ENCODE measurements around the gene UCK2. TPM values are rescaled to one million over a fixed set of nuclear protein-coding genes. Genes with fewer than 3 reads are reported as not detected.

Gene UCK2
- total RNA-seq, 6 experiments from 2014 or later = 42.5 to 60.0 (median 52.1) TPM

DNA sequence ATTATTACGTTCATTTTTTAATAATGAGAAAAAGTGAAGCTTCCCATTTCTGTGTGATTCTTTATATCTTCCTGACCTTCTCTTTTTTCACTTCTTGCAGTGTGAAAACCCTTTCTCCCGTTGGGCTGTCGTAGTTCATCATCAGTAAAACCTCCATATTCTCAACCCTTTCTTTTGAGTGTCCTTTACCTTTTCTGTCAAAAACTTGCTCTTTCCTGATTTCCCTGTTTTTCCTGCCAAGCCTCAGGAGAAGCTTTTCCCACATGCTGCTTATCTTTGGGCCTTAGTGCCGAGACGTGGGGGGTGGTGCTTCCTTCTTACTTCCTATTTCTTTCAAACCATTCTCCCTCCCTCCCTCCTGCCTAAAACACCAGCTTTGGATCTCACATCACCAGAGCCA lies 46.1 kb downstream of the UCK2 start:
- Mint-ChIP-seq H3K4me3 (no peak overlapping the region), H3K27ac (no peak overlapping the region), H3K4me1 (ENCODE audit: low read depth) (peaks cover 15% of the 10 kb centered on the region), H3K9me3 (no peaks in the 10 kb centered on the region; the same call in 1 of the 2 replicates), H3K27me3 (ENCODE audit: insufficient read depth) (no peaks in the 10 kb centered on the region), H3K36me3 (ENCODE audit: low read depth) (peaks cover 32% of the 10 kb centered on the region)
- DNase-seq = no peak
- TF ChIP-seq, protein P1, sequence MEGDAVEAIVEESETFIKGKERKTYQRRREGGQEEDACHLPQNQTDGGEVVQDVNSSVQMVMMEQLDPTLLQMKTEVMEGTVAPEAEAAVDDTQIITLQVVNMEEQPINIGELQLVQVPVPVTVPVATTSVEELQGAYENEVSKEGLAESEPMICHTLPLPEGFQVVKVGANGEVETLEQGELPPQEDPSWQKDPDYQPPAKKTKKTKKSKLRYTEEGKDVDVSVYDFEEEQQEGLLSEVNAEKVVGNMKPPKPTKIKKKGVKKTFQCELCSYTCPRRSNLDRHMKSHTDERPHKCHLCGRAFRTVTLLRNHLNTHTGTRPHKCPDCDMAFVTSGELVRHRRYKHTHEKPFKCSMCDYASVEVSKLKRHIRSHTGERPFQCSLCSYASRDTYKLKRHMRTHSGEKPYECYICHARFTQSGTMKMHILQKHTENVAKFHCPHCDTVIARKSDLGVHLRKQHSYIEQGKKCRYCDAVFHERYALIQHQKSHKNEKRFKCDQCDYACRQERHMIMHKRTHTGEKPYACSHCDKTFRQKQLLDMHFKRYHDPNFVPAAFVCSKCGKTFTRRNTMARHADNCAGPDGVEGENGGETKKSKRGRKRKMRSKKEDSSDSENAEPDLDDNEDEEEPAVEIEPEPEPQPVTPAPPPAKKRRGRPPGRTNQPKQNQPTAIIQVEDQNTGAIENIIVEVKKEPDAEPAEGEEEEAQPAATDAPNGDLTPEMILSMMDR (IDR thresholded peaks at IDR 0.05) = no peak

DNA sequence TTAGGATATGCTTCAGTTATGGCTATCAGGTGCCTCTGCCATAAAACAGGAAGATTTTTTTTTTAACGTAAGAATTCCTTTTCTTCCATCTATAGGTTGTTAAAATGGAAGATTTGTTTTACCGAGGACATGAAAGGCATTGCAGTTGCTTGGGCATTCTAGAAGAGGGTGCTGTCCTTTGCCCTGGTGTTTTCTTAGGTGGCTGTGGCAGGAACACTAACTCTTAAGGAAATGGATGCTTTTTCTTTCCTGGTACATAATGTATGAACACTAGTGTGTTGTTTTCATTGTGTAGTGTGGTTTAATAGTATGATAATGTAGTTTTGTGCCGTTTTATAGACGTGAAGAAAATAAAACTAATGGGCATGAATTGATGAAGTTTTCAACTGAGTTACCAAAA lies 47.2 kb downstream of the UCK2 start:
- Mint-ChIP-seq H3K4me3 (no peak overlapping the region), H3K27ac (no peak overlapping the region), H3K27me3 (ENCODE audit: insufficient read depth) (no peaks in the 10 kb centered on the region), H3K4me1 (ENCODE audit: low read depth) (peaks cover 10% of the 10 kb centered on the region), H3K9me3 (no peaks in the 10 kb centered on the region; the same call in 1 of the 2 replicates), H3K36me3 (ENCODE audit: low read depth) (peaks cover 37% of the 10 kb centered on the region)
- no peak for DNase-seq
- TF ChIP-seq, protein P1 (IDR thresholded peaks at IDR 0.05) = no peak

DNA sequence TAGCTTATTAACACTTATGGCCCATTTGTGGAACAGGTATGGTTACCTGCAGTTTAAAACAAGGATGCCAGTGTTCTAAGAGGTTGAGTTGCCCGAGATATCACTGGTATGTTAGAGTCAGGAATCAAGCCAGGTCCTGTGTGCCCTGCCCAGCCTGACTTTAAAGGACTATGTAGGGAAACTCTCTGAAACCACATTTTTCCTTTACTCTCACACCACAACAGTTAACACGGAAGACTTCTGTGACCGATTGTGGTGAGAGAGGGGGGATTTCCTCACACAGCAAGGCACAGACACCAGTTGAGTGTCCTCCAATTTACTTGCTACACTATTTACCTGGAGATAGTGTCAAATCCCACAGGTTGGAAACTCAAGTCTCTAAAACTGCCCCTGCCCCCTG lies 47.8 kb downstream of the UCK2 start:
- Mint-ChIP-seq H3K4me3 (no peak overlapping the region), H3K4me1 (ENCODE audit: low read depth) (peaks cover 10% of the 10 kb centered on the region), H3K36me3 (ENCODE audit: low read depth) (peaks cover 37% of the 10 kb centered on the region), H3K9me3 (no peaks in the 10 kb centered on the region; the same call in 1 of the 2 replicates), H3K27me3 (ENCODE audit: insufficient read depth) (no peaks in the 10 kb centered on the region), H3K27ac (no peak overlapping the region)
- DNase-seq = no peak
- TF ChIP-seq, protein P1 (IDR thresholded peaks at IDR 0.05) = no peak

DNA sequence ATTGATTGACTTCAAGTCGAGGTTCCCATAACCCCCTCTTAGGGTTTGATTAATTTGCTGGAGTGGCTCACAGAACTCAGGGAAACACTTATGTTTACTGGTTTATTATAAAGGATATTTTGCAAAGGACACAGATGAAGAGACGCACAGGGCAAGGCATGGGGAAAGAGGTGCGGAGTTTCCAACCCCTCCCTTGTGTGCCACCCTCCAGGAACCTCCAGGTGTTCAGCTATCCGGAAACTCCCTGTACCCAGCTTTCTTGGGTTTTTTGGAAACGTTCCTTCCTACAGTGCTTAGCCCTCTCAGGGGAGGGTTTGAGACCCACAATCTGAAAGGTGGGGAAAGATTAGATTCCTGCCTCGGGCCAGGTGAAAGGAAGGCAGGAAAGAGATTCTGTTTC lies 48.2 kb downstream of the UCK2 start:
- DNase-seq = no peak
- H3K4me3 Mint-ChIP-seq = no peak overlapping the region
- H3K9me3 Mint-ChIP-seq = no peaks in the 10 kb centered on the region; the same call in 1 of the 2 replicates
- H3K36me3 Mint-ChIP-seq (ENCODE audit: low read depth) = peaks cover 37% of the 10 kb centered on the region
- TF ChIP-seq, protein P1 (IDR thresholded peaks at IDR 0.05) = no peak
- H3K27me3 Mint-ChIP-seq (ENCODE audit: insufficient read depth) = no peaks in the 10 kb centered on the region
- H3K27ac Mint-ChIP-seq = no peak overlapping the region
- peaks cover 10% of the 10 kb centered on the region for H3K4me1 Mint-ChIP-seq (ENCODE audit: low read depth)

DNA sequence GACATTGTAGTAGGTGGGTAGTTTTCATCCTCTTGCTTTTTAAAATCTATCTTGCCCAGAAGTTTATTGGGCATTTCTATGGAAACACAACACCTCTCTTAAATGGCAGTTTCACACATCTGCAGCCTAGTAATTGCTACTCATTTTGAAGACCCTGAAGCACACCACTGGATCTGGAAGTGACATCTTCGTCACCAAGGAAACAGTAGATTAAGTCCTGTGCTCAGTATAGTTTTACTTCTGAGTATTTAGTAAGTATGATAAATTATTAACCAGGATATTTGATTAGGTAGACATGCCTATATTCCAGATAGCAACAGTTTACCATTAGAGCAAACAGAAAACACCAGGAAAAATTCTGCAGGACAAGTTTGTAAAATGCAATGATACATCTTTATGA lies 48.7 kb downstream of the UCK2 start:
- H3K9me3 Mint-ChIP-seq = no peaks in the 10 kb centered on the region; the same call in 1 of the 2 replicates
- no peaks in the 10 kb centered on the region for H3K27me3 Mint-ChIP-seq (ENCODE audit: insufficient read depth)
- peaks cover 9% of the 10 kb centered on the region for H3K4me1 Mint-ChIP-seq (ENCODE audit: low read depth)
- no peak overlapping the region for H3K4me3 Mint-ChIP-seq
- TF ChIP-seq, protein P1 (IDR thresholded peaks at IDR 0.05) = no peak
- DNase-seq = no peak
- peaks cover 37% of the 10 kb centered on the region for H3K36me3 Mint-ChIP-seq (ENCODE audit: low read depth)
- no peak overlapping the region for H3K27ac Mint-ChIP-seq

DNA sequence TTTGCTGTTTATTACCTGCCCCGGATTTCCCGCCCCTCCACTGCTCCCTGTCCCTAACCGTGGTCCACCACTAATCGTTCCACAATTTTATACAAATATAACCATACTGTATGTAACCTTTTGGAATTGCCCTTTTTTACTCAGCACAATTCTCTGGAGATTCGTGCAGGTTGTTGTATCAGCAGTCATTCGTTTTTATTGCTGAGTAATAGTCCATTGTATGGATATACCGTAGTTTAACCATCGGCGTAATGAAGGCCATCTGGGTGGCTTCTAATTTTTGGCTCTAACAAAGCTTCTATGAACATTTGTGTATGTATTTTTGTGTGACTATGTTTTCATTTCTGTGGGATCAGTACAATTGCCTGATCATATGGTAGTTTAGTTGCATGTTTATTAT lies 50.0 kb downstream of the UCK2 start:
- TF ChIP-seq, protein P1 (IDR thresholded peaks at IDR 0.05) = no peak
- Mint-ChIP-seq H3K4me1 (ENCODE audit: low read depth) (peaks cover 14% of the 10 kb centered on the region), H3K27me3 (ENCODE audit: insufficient read depth) (no peaks in the 10 kb centered on the region), H3K27ac (no peak overlapping the region), H3K9me3 (no peaks in the 10 kb centered on the region; the same call in 1 of the 2 replicates), H3K36me3 (ENCODE audit: low read depth) (peaks cover 31% of the 10 kb centered on the region), H3K4me3 (no peak overlapping the region)
- no peak for DNase-seq

All from HFFc6 (cell line).